Inflammatory macrophage treated with lipopolysaccharide for 4 hours (primary cell): ENCODE data around the gene CLCNKA.

Experiments used
- DNase-seq: peaks from one replicate; pipeline ENCODE4 v3.0.0-alpha.2; 2020

The CLCNKA gene

DNA sequence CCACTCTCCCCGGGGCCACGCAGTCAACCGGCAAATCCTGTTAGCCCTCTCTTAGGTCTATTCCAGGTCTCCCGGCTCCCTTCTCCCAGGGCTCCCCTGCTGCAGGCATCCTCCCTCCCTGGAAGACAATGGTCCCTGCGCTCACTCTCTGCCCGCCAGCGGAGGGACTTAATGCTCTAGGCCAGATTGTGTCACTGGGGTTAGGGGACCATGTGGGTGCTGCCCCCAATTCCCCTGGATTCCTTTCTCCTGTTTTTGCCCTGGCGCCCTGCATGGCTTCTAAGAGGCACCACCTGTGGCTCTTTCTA lies 43.4 kb downstream of the CLCNKA start:
- DNase-seq: no peak

GRCh38 chr1:16066245-16066644 lies 44.4 kb downstream of the CLCNKA start:
- no peak for DNase-seq

DNA sequence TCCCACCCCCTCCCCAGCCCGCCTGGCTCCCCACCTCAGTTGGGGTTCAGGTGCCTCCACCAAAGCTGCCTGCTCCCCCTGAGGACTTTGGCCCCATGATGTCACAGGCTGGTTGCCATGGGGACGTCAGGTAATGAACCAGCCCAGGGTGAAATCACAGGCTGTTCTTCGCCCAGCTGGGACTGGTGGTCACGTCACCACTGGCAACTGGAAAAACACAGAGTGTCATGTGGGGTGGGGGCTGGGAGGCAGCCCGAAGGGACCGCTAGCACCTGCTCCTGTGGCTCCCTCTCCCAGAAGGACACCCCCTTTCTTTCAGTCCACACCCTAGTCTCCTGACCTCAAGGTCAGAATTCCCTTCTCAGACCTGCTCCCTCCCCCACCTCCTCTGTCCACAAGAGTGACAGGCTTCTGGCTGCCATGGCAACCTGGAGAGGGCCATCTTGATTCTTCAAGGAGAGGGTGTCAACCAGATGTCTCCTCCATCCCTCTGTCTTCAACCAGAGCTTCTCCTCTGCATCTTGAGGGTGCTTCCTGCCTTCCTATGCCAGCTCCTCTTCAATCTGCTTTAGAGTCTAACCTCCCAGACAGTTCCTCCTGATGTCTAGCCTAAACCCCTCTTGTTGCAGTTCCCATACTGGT lies 45.4 kb downstream of the CLCNKA start:
- DNase-seq: no peak

DNA sequence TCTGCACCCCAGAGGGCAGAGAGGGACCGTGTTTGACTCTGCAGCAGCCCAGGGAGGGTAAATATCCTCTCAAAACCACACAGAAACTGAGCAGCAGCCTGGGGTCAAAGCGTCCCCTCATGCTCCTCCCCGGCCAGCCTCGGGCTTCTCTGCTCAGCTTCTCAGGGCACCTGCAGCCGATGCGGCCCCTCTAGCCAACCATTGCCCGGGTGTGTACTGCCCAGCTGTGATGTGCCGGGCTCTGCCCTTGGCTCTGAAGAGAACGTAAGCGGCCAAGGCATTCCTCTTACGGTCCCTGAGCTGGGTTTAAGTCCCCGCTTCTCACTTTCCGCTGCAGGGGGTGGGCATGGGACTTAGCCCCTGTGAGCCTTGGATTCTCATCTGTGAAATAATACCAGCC lies 46.1 kb downstream of the CLCNKA start:
- no peak for DNase-seq

GRCh38 chr1:16068356-16069270 lies 46.8 kb downstream of the CLCNKA start:
- no peak for DNase-seq

DNA sequence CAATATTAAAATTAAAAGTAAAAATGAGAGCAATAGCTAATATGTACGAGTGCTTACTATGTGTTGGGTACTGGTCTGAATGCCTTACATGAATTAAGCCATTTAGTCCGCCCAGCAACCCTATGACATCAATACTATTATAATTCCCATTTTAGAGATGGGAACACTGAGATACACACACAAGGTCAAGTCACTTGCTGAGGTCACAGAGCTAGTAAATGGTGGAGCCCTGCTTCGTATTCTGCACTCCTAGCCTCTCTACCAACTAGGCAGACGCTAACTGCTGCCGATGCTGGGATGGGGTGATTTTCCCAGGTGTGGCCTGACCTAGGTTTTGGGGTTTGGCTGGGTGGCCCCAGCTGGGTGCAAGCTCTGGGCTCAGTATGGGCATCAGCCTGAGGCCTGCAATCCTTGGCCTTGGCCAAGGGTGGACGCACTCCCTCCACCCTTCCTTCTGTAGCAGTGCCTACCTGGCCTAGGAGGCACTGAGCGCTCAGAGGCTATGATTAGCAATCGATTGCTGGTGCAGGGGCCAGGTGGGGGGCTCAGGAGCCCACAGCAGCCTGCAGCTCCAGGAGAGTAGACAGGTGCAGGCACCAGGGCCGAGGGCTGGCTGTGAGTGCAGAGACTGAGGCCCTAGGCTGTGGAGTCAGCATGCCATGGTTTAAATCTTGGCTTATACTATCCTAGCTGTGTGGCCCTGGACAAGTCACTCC lies 49.0 kb downstream of the CLCNKA start:
- no peak for DNase-seq

GRCh38 chr1:16071614-16072013 lies 49.8 kb downstream of the CLCNKA start:
- DNase-seq: no peak

DNA sequence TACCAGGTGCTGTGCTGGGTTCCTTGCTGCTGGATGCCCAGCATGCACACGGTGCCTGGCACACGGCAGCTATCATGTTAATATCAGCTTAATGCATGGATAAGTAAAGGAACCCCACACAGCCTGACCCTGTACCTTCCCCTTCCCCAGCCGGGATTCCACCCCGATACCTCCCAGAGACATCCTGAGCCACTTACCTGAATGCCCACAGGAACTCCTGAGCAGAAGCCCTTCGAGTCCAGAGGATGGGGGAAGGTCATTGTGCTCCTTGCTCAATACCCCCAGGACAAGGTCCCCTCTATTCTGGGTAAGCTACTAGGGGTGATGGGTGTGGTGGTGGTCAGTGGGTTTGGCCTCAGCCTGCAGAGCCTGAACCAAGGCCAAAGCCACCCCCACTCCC lies 50.3 kb downstream of the CLCNKA start:
- DNase-seq: no peak

DNA sequence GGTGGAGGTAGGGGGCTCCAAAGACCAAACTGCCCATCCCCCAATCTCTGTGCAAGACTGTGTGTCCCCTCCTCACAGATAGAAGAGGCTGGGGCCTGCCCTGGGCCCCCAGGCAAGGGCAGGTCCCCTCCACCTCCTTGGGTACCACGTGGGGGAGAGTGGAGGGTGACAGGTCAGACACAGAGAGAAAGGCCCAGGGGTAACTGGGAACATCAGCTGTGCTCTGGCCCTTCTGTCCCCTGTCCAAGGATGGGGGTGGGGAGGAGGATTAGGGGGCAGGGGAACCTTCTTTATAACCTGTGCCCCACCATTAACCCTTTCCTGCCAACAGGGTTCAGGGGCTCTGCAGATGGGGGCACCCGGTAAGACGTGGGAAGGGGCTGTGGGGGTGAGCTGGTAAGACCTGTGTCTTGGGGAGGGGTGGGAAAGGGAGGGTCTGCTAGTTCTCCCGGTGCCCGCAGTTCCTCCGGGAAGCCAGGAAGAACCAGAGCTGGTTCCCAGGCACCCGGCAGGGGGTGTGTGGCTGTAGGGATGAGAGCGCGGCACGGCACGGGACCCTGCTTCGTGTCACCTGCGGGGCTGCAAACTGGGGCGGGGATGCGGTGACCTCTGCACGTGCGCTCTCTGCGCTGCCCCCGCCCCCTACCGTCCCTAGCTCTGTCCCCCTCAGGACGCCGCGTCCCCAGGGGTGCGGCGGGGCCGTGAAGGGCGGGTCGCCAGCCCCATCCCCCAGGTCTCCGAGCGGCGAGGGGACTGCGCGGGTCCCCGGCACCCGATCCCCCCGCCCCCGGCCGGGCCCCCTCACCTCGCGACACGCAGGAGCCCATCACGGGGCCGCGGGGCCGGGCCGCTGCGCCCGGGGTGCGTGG lies 51.0 kb downstream of the CLCNKA start:
- no peak for DNase-seq

DNA sequence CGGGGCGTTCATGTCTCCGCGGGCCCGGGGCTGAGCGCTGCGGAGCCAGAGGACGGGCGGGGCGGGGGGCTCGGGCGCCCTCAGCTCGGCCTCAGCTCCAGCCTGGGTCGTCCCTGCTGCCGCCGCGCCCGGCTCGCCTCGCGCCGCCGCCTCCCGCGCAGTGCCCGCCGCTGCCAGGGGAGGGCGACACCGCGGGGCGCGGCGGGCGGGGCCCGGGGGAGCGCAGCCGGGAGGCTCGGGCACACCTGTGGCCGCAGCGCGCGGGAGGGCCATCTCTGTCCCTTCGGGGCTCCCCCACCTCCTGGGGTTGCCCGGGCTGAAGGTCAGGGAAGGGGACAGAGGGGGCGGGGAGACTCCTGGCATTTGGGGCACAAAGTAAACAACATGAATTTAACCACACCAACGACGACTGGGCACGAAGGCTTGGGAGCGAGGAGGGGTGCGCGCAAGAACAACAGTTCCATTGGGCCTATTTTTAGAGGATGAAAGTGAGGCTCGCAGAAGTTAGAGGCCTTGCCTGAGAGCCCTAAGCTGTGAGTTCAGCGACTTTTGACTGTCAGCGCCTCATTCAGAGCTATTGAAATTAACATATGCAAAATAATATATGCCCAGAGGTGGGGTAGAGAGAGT lies 51.8 kb downstream of the CLCNKA start, which contains the start of gene FAM131C:
Gene FAM131C (minus strand): TSS at position 162 of the 630 bp plus-strand sequence. CDS start 209 bp downstream, outside the sequence.
- DNase-seq: no peak

DNA sequence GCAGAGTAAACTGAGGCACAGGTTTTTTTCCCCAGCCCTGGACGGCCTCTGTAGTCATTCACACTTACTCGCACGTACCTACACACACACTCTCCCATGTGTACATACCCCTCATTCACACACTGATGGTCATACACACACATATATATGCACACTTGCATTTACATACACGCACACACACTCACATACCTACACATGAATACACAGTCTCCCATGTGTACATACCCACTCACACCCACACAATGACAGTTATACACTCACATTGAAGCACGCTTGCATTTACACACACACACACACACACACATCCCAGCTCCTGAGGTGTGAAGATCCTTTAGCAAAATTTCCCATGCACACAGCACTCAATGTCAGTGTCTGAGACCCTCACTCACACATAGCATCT lies 52.4 kb downstream of the CLCNKA start:
- DNase-seq: no peak

GRCh38 chr1:16075337-16076030 lies 53.6 kb downstream of the CLCNKA start:
- DNase-seq: no peak

- no peak for DNase-seq
Measured at GRCh38 chr1:16076031-16076864, 54.4 kb downstream of the CLCNKA start.

DNA sequence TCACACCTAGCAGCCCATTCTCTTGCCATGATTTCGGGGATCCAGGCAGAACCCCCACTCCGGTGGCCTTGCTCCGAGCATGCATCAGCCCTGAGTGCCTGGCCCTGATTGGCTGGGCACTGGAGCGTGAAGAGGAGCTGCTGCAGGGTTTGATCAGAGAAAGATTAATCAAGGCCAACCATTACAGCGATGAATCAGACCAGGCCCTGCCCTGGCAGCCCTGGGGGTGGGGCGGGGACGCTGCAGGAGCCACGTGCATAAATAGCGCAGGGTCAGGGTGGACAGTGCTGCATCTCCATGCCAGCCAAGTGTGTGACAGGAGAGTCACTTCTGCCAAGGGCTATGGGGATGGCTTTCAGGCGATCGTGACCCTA lies 55.0 kb downstream of the CLCNKA start:
- DNase-seq: no peak

GRCh38 chr1:16077406-16078245 lies 55.8 kb downstream of the CLCNKA start:
- no peak for DNase-seq

- peak; percentile 57 for DNase-seq
Measured at GRCh38 chr1:16078925-16079656, 57.3 kb downstream of the CLCNKA start.

DNA sequence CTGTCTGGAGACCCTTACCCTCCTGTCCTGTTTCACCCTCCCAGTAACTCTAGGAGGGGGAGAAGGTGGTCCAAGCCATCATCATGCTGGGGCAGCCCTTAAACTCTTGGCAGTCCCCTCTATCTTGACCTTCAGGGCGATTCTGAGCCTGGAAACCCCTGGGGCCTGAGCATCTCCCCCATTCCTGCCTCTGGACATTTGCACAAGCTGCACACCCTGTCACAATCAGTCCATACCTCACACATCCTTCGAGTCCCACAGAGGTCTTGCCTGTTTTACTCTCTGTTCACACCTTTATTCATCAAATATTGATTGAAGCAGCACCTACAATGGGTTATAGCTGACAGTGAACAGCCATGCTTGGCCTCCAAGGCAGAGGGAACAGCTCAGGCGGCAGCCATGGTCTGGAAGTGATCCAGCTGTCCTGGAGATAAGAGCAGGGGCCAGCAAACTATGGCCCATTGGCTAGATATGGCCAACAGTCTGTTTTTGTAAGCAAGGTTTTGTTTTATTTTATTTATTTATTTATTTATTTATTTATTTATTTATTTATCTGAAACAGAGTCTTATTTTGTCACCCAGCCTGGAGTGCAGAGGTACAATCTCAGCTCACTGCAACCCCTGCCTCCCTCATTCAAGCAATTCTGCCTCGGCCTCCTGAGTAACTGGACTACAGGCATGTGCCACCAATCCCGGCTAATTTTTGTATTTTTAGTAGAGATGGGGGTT lies 58.8 kb downstream of the CLCNKA start:
- no peak for DNase-seq

DNA sequence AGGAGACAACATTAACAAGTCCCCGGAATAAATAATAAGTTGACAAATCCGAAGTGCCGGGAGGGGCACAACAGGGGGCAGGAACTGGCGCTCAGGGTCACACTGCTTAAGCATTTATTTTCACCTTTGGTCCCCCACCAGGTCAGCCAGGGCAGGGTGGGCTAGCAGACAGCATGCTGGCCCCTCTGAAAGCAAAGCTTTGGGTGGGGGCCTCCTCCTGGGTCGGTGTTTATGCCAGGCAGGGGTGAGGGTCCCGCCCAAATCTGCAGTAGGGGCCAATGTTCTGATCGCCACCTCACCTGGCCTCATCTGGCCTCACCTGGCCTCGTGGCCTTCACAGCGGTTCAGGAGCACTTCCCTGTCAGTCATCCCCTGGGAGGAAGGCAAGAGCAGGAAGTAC lies 59.8 kb downstream of the CLCNKA start:
- no peak for DNase-seq
